ENCODE results near the gene ARHGAP32.
"Not testable (repeated sequence)": the region's sequence is repeated elsewhere in the genome, so short reads cannot be mapped to it uniquely, and the experiment has no call there.

ARHGAP32 gene

DNA sequence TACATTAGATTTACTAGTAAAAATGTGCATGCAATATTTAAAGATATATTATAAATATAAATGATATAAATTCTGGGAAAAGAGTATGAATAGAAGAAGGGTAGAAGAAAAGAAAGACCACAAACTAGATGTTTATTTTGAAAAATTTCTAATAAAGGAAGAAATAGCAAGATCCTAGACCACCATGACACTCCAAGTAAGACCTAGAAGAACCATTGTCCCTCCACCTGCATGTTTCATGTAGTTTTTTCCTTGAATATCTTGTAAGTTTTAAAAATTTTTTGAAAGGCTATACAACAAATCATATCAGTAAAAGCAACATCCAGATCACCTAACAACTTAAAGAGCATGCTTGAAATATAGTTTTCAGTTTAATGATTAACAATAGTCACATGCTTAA, 46.8 kb downstream of the ARHGAP32 start:
- Histone ChIP-seq H3K9me3 (ENCODE audit: control insufficient read depth, low read length) (peaks cover 2% of the 10 kb centered on the region), H3K4me3 (ENCODE audit: low read length) (no peak overlapping the region), H3K9ac (ENCODE audit: low read length) (no peak overlapping the region), H3K36me3 (ENCODE audit: control insufficient read depth, insufficient read depth, low read length, severe bottlenecking) (no peaks in the 10 kb centered on the region), H3K4me1 (ENCODE audit: control insufficient read depth, insufficient read depth, low read length) (peaks cover 14% of the 10 kb centered on the region), H3K27me3 (replicated peaks; ENCODE audit: control insufficient read depth, insufficient read depth, low read length) (no peaks in the 10 kb centered on the region)
- DNase-seq (ENCODE audit: low read depth) = no peak

DNA sequence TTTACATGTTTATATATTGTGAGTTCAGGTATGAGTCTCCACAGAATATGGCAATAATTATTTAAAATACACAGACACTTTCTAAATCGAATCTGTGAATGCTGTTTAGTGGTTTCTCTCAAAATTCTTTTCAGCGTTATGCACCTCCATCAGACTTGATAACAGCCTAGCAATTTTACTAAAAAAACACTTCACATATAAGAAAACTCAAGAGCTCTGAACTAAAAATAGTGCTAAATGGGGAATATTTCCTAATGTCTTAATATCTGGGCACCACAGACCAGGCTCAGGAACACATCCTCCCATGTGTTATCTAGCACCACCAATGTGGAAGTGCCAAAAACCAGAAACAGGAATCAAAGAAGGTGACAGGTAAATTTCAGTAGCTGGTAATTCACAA, 47.9 kb downstream of the ARHGAP32 start:
- Histone ChIP-seq H3K4me3 (ENCODE audit: low read length) (no peak overlapping the region), H3K27me3 (replicated peaks; ENCODE audit: control insufficient read depth, insufficient read depth, low read length) (no peaks in the 10 kb centered on the region), H3K9me3 (ENCODE audit: control insufficient read depth, low read length) (no peaks in the 10 kb centered on the region), H3K4me1 (ENCODE audit: control insufficient read depth, insufficient read depth, low read length) (peaks cover 14% of the 10 kb centered on the region), H3K36me3 (ENCODE audit: control insufficient read depth, insufficient read depth, low read length, severe bottlenecking) (no peaks in the 10 kb centered on the region), H3K9ac (ENCODE audit: low read length) (no peak overlapping the region)
- DNase-seq (ENCODE audit: low read depth) = no peak

DNA sequence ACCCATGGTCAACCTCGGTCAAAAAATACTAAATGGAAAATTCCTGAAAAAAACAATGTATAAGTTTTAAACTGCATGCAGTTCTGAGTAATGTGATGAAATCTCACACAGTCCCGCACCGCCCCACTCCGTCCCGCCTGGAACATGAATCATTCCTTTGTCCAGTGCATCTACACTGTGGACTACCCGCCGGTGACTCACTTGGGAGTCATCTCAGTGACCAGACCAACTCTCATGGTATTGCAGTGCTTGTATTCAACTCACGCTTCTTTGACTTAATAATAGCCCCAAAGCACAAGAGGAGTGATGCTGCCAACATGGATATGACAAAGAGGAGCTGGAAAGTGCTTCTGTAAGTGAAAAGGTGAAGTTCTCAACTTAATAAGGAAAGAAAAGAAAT, 48.8 kb downstream of the ARHGAP32 start:
- Histone ChIP-seq H3K9me3 (ENCODE audit: control insufficient read depth, low read length) (no peaks in the 10 kb centered on the region), H3K4me3 (ENCODE audit: low read length) (peak overlapping the region; percentile 66), H3K9ac (ENCODE audit: low read length) (peak overlapping the region; percentile 56), H3K36me3 (ENCODE audit: control insufficient read depth, insufficient read depth, low read length, severe bottlenecking) (no peaks in the 10 kb centered on the region), H3K27me3 (replicated peaks; ENCODE audit: control insufficient read depth, insufficient read depth, low read length) (no peaks in the 10 kb centered on the region), H3K4me1 (ENCODE audit: control insufficient read depth, insufficient read depth, low read length) (peaks cover 14% of the 10 kb centered on the region)
- peak; percentile 99 for DNase-seq (ENCODE audit: low read depth)

DNA sequence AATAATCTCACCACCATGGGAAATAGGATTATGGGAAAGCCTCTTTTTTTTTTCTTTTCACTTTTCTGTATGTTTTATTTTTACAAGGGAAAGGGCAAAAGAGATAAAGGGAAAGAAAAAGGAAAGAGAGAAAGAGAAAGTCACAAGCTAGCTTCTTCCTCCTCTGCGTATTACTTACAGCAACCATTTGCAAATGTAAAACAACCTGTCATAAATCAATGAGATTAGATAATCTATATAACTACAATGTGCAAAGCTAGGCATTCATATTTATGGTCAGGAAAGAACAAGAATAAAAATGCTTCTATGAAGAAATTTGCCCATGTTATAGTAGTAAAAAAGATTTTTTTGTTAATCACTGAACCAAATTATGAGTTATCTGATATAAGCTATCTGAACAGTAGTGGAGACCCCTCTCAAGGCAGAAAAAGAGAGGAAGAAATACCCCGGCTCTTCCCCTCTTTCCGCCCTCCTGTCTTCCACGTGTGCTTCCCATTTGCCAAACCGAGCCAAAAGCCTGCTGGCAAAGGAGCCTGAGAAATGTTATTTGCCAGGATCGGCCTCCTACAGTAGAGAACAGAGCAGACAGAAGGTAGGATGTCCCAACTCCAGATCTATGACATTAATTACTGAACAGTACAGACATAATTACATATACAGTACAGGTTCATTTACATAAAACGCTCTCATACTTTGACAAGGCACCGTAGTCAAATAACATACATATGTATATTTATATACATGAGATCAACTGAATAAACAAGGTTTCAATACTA, 50.2 kb downstream of the ARHGAP32 start:
- no peak overlapping the region for H3K4me3 ChIP-seq (ENCODE audit: low read length)
- H3K4me1 ChIP-seq (ENCODE audit: control insufficient read depth, insufficient read depth, low read length) = peaks cover 14% of the 10 kb centered on the region
- no peaks in the 10 kb centered on the region for H3K36me3 ChIP-seq (ENCODE audit: control insufficient read depth, insufficient read depth, low read length, severe bottlenecking)
- no peak for DNase-seq (ENCODE audit: low read depth)
- H3K9ac ChIP-seq (ENCODE audit: low read length) = no peak overlapping the region
- H3K27me3 ChIP-seq (replicated peaks; ENCODE audit: control insufficient read depth, insufficient read depth, low read length) = no peaks in the 10 kb centered on the region
- no peaks in the 10 kb centered on the region for H3K9me3 ChIP-seq (ENCODE audit: control insufficient read depth, low read length)

DNA sequence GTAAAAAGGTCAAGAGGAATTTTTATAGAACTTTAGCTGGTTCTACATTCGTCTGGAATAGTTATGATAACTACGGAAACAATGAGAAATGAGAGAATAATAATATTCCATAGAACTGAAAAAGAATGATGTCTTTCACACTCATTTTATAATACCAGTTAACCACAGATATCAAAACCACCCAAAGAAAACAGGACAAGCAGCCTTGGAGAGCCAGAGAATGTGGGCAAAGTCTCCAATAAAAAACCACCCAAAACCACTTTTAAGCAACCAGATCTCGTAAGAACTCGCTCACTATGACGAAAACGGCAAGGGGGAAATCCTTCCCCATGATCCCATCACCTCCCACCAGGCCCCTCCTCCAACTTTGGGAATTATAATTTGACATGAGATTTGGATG, 60.8 kb downstream of the ARHGAP32 start:
- Histone ChIP-seq H3K9me3 (ENCODE audit: control insufficient read depth, low read length) (no peaks in the 10 kb centered on the region), H3K4me3 (ENCODE audit: low read length) (no peak overlapping the region), H3K36me3 (ENCODE audit: control insufficient read depth, insufficient read depth, low read length, severe bottlenecking) (no peaks in the 10 kb centered on the region), H3K4me1 (ENCODE audit: control insufficient read depth, insufficient read depth, low read length) (no peaks in the 10 kb centered on the region), H3K27me3 (replicated peaks; ENCODE audit: control insufficient read depth, insufficient read depth, low read length) (no peaks in the 10 kb centered on the region), H3K9ac (ENCODE audit: low read length) (no peak overlapping the region)
- no peak for DNase-seq (ENCODE audit: low read depth)

DNA sequence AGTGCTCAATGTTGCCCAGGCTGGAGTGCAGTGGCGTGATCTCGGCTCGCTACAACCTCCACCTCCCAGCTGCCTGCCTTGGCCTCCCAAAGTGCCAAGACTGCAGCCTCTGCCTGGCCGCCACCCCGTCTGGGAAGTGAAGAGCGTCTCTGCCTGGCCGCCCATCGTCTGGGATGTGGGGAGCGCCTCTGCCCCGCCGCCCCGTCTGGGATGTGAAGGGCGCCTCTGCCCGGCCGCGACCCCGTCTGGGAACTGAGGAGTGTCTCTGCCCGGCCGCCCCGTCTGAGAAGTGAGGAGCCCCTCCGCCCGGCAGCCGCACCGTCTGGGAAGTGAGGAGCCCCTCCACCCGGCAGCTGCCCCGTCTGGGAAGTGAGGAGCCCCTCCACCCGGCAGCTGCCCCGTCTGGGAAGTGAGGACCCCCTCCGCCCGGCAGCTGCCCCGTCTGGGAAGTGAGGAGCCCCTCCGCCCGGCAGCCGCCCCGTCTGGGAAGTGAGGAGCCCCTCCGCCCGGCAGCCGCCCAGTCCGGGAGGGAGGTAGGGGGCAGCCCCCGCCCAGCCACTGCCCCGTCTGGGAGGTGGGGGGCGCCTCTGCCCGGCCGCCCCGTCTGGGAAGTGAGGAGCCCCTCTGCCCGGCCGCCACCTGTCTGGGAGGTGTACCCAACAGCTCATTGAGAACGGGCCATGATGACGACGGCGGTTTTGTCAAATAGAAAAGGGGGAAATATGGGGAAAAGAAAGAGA, 63.1 kb downstream of the ARHGAP32 start:
- not testable (repeated sequence) for H3K9ac ChIP-seq (ENCODE audit: low read length); H3K4me3 ChIP-seq (ENCODE audit: low read length); H3K4me1 ChIP-seq (ENCODE audit: control insufficient read depth, insufficient read depth, low read length); H3K9me3 ChIP-seq (ENCODE audit: control insufficient read depth, low read length); H3K36me3 ChIP-seq (ENCODE audit: control insufficient read depth, insufficient read depth, low read length, severe bottlenecking); H3K27me3 ChIP-seq (replicated peaks; ENCODE audit: control insufficient read depth, insufficient read depth, low read length); DNase-seq (ENCODE audit: low read depth)

DNA sequence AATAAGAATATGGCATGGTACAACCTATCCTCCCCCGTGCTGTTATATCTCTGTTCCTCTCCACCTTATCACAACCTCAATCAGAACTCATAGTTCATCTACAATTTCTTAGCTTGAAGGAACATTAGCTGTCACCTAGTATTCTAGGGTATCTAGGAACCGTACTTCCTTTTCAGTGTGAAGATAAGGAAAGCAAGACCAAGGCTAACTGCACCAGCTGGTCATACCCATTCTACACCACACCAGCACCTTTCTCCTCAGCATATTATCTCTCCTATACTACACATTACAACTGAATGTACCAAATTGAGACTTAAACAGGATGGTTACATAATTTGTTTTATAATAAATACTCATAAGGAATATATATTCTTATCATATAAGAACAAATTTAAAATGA, 73.1 kb downstream of the ARHGAP32 start:
- no peak for DNase-seq (ENCODE audit: low read depth)
- H3K9ac ChIP-seq (ENCODE audit: low read length) = no peak overlapping the region

DNA sequence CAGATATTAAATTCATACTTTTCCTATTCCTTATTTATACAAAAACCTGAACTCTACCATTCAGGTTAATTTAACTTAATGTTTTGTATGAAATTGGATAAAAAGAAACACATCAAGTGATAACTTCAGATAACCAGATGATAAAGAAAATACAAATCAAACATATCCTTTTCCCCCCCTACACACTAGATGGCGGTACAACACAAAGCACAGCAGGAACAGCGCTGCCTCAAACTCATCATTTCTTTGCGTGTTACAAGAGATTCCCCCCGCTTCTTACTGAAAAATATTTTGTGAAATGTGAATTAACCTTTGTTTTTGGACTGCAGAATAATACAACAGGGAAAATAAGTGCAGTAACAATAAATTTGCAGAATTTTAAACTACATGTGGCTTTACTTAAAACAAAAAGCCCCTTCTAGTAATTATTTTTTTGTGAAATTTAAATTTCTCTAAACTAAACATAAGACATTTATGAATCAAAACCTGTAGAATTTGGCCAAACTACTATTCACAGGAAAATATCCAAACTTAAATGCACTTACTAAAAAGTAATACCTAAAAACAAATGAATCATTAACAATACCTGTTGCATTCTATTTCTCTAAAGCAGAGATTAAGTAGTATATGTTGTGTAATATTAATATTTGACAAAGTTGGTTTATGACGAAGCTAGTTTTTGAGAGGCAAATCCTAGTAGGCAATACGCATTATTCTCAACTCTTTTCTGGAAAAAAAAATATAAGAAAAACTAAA, 74.4 kb downstream of the ARHGAP32 start:
- H3K4me3 ChIP-seq (ENCODE audit: low read length) = no peak overlapping the region
- peaks cover 7% of the 10 kb centered on the region for H3K4me1 ChIP-seq (ENCODE audit: control insufficient read depth, insufficient read depth, low read length)
- no peak overlapping the region for H3K9ac ChIP-seq (ENCODE audit: low read length)
- peaks cover under 1% of the 10 kb centered on the region for H3K36me3 ChIP-seq (ENCODE audit: control insufficient read depth, insufficient read depth, low read length, severe bottlenecking)
- no peaks in the 10 kb centered on the region for H3K27me3 ChIP-seq (replicated peaks; ENCODE audit: control insufficient read depth, insufficient read depth, low read length)
- peak; percentile 86 for DNase-seq (ENCODE audit: low read depth)
- no peaks in the 10 kb centered on the region for H3K9me3 ChIP-seq (ENCODE audit: control insufficient read depth, low read length)

More for the DNA sequence above, 73.1 kb downstream of the ARHGAP32 start:
- H3K27me3 ChIP-seq (replicated peaks; ENCODE audit: control insufficient read depth, insufficient read depth, low read length) = no peaks in the 10 kb centered on the region
- H3K9me3 ChIP-seq (ENCODE audit: control insufficient read depth, low read length) = no peaks in the 10 kb centered on the region
- H3K4me1 ChIP-seq (ENCODE audit: control insufficient read depth, insufficient read depth, low read length) = peaks cover 7% of the 10 kb centered on the region
- peaks cover 7% of the 10 kb centered on the region for H3K36me3 ChIP-seq (ENCODE audit: control insufficient read depth, insufficient read depth, low read length, severe bottlenecking)
- no peak overlapping the region for H3K4me3 ChIP-seq (ENCODE audit: low read length)

DNA sequence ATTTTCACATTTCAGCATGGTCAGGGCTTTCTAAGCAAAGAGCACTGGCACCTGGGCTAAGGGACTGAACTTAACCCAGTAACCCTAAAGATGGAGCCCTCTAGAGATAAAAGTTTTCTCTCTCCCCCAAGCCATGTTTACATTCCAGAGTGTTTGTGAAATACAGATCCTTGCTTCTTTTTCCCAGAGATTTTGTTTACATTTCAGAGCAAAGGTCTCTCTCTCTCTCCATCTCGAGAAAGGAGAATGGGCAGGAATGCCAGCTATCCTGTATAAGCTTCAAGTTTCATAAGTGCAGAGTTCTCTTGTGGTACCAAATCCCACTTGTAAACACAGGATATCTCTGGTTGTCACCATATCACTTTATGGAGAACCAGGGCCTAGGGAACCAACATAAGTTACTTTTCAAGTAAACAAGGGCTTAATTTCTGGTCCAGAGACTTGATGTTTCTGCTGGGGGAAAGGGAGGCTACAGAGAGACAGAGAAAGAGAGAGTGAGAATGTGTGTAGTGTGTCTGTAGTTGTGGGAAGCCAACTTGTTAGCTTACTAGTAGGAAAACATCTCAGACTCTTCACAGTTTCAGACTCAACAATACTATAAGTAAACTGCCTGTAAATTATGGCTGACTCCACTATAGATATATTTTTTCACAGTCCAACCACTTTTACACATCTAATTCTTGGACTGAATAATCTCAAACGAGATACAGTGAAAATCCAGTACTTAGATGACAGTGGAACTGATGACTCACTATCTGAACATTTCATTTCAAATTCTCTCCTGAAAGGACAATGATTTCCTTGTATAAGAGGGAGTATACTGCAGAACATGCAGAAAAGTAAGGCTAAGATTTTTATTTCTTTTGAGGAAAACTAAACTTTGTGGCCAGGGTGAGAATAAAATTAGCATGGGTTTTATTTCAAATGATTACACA, 76.2 kb downstream of the ARHGAP32 start:
- Histone ChIP-seq H3K27me3 (replicated peaks; ENCODE audit: control insufficient read depth, insufficient read depth, low read length) (no peaks in the 10 kb centered on the region), H3K4me3 (ENCODE audit: low read length) (no peak overlapping the region), H3K9me3 (ENCODE audit: control insufficient read depth, low read length) (no peaks in the 10 kb centered on the region), H3K36me3 (ENCODE audit: control insufficient read depth, insufficient read depth, low read length, severe bottlenecking) (no peaks in the 10 kb centered on the region), H3K4me1 (ENCODE audit: control insufficient read depth, insufficient read depth, low read length) (peaks cover 7% of the 10 kb centered on the region), H3K9ac (ENCODE audit: low read length) (no peak overlapping the region)
- DNase-seq (ENCODE audit: low read depth) = peak; percentile 63

DNA sequence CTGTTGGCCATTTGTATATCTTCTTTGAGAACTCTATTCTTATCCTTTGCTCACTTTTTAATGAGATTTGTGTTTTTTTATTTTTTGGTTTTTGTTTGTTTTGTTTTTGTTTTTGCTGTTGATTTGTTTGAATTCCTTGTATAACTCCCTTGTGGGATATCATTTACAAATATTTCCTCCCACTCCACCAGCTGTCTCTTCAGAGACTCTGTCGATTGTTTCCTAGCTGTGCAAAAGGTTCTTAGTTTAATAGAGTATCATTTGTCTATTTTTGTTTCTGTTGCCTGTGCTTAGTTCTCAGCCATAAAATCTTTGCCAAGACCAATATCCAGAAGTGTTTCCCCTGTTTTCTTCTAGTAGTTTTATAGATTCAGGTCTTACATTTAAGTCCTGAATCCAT, 82.4 kb downstream of the ARHGAP32 start:
- no peak overlapping the region for H3K9ac ChIP-seq (ENCODE audit: low read length)
- no peak overlapping the region for H3K4me3 ChIP-seq (ENCODE audit: low read length)
- H3K4me1 ChIP-seq (ENCODE audit: control insufficient read depth, insufficient read depth, low read length) = no peaks in the 10 kb centered on the region
- DNase-seq (ENCODE audit: low read depth) = no peak
- H3K27me3 ChIP-seq (replicated peaks; ENCODE audit: control insufficient read depth, insufficient read depth, low read length) = no peaks in the 10 kb centered on the region
- no peaks in the 10 kb centered on the region for H3K36me3 ChIP-seq (ENCODE audit: control insufficient read depth, insufficient read depth, low read length, severe bottlenecking)
- H3K9me3 ChIP-seq (ENCODE audit: control insufficient read depth, low read length) = peaks cover 14% of the 10 kb centered on the region
